Effector CD4-positive, alpha-beta T cell (primary cell): Measurements from ENCODE around the gene ORC4.

ENCODE experiments used
- DNase-seq: peaks from one replicate; pipeline ENCODE4 v3.0.0-alpha.2; 2020
- total RNA-seq: gene quantifications from one replicate; lab custom pipeline; 2026; lab: John Stamatoyannopoulos, UW

The ORC4 gene
- total RNA-seq, result 31.1 reads per million, percentile 57 among the genes with 10 or more reads in this experiment

DNA sequence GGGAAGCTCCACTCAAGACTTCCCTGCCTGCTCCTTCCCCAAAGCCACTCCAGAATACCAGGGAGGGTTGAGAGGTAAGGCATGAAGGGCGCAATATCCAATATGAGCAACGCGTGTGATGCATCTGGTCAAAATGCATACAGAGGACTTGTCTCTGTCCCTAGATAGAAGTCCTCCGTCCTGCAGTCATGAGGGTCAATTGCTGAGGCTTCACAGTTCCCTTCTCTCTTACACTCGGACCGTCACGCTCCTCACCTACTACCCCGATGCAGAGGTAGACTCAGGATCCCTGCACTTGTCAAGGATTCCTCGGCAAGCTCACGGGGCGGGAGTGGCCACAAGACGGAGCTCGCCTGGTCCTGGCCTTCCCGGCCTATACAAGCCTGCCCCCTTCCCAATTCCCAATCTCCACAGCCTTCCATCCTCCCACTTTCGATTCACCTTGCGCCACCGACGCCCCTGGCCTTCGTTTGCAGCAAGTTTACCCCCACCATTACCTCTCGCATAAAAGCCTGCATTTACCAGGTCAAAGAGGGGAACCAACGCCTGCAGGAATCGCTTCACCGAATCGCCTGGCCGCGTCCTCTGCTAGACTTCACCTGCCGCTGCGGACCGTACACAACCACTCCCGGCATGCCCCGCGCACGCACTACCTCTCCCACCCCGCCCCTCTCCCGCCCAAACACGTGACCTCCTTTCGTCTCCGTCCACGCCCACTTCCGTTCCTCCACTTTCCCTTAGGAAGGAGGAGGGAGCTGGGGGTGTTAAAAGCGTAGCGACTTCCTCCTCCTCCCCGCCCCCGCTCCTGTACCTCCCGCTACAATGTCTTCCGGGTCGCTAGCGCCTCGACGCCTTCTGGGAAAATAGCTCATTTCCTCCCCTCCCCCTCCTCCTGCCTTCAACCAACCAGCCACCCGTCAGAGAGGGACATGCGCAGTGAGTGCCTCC is at the start of gene ORC4:
Gene ORC4 (minus strand): TSS at position 627 of the 948 bp plus-strand sequence. CDS start 44,779 bp downstream, outside the sequence.
- DNase-seq, result peak; percentile 95

DNA sequence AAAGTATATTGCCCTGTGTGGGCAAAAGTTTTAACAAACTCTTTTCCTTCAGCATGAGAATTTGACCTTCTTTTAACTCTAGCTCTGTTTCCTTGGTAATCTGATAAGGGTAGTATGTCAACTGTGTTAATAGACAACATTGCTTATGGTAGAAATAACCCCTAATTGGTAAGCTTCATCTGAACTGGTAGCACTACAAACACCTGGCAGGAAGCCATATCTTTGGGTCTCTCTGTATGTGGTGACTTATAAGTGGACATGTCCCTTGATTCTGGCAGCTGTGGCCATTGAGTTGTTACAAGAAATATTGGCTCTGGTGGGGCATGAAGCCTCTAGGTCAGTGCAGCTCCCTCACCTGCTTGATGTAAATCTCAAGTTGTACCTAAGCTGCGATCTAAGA is 47.3 kb upstream of the ORC4 start:
- DNase-seq, result no peak

DNA sequence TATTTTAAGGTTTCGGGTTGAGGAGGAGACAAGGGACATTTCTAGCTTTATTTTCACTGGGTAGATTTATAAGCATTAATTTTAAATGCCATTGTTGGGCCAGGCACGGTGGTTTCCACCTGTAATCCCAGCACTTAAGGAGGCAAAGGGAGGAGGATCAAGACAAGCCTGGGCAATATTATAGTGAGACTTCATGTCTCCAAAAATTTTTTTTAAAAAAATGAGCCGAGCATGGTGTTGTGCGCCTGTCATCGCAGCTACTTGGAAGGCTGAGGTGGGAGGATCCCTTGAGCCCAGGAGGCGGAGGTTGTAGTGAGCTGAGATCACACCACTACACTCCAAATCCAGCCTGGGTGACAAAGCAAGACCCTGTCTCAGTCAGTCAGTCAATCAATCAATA is 45.4 kb upstream of the ORC4 start:
- no peak for DNase-seq

DNA sequence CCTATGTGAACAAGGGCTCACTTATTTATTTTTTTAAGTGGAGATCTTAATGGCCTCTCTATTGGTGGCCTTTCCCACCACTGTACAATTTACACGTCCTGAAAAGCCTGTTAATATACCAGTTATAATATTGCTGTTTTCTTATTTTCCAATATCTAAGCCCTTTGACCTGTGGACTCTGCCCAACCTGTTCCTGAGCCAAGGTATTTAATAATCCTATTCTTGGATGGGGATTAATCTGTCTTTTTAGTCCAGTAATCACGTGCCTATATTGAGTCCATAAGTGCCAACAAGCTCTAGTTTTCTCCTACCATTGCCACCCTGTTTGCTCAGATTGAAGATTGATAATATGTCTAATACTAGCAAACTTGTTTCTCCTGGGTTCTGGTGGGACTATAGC is 43.1 kb upstream of the ORC4 start:
- DNase-seq, result no peak

DNA sequence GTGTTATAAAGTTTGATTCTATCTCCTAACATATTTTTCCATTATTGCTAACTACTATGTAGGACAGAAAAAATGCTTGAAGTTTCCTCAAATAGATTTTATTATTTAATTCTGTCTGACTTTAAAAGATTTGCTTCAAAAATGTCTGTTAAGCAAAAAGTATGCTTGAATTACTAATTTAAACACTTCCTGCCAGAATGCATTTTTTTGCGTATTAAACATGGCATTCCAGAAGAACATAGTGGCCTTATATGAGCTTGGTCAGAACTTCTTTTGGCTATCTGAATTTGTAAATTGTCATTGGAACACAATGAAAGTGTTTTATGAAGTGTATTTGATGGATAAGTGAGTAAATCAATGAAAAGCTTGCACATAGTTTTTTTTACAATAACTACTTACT is 38.1 kb upstream of the ORC4 start:
- DNase-seq, result no peak

DNA sequence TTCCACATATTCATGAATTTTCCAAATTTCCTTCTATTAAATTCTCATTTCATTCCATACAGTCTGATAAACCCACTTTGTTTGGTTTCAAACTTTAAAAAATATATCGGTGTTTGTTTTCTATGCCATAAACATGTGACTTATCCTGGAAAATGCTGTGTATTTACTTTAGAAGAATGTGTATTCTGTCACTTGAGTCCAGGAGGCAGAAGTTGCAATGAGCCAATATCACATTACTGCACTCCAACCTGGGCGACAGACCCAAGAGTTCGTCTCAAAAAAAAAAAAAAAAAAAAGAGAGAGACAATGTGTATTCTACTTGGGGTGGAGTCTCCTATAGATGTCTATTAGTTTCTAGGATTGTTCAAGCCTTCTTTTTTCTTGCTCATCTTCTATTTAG is 32.1 kb upstream of the ORC4 start:
- no peak for DNase-seq

DNA sequence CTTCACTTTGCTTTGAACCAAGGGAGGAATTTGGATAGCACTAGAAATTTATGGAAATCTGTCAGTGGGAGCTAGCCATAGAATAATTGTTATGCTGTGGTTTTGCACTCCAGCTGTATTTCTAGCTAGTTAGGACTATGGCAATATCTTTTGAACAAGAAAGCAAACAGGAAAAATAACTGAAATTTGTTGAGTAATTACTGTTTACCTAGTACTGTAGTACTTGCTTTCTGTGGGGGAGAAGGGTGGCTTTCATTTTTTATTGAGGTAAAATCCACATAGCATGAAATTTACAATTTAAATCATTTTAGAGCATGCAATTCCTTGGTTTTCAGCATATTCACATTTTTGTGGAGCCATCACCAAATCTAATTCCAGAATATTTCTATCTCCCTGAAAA is 28.7 kb upstream of the ORC4 start:
- DNase-seq, result no peak

DNA sequence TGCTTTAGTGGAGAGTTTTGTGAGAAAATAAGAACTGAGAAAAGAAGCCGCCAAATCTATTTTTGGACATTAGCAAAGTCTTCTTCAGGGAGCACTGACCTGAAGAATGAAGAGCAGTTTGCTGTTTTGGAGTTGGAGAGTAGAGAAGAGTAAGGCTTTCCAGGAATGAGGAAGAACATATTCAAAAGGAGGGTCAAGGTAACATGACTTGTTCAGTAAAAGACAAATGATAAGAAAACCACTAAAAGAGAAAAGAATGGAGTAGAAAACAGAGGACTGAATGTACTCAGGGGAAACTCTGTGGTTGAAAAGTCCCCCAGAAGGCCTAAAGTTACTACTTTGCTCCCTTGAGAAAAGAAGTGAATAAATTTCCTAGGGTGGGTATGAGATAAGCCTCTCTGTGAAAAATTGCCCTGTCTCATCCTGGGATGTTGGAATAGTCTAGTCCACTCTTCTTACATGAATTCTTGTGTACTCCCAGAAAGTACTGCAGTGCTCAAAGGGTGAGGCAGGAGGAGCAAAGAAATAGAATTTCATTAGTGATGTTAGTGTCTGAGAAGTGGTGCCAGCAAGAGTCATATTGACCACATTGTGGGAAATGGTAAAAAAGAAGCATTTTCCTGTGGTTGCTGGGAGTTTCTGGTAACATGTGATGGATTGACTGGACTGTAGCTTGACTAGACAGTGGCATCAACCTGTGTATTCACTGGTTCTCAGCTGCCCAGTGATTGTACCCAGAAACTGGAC is 28.1 kb upstream of the ORC4 start:
- no peak for DNase-seq

DNA sequence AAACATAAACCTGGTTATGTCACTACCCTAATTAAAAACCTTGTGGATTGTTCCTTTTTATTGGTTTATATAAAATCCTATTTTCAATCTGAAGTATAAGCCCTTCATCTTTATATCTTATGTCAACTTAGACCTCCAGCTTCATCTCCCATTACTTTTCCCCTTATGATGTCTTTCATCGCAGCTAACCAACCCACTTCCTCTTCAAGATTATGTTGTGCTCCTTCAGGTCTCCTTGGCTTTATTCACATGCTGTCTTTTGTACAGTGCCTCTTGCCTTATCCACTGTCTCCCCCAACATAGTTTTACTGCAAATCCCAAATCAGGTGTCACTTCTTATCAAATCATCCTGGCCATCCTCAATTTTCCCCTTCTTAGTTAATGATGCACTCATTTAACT is 26.3 kb upstream of the ORC4 start:
- DNase-seq, result no peak

DNA sequence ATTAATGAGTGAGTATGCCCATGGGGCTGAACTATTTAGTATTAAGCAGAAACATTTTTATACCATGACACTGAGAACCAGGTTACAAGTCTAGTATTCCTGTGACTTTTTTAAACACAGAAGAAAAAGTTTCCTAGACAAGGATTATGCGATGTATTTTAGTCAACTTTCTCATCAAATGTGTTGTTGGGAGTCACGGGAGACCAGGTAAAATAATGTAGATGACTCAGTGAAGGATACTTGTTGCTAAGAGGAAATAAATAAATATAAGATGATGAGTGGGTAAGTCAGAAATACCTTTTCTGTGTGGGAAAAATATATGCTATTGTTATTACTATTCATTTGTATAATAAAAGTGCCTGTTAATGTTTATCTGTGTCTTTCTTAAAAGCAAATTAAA is 23.8 kb upstream of the ORC4 start:
- no peak for DNase-seq

DNA sequence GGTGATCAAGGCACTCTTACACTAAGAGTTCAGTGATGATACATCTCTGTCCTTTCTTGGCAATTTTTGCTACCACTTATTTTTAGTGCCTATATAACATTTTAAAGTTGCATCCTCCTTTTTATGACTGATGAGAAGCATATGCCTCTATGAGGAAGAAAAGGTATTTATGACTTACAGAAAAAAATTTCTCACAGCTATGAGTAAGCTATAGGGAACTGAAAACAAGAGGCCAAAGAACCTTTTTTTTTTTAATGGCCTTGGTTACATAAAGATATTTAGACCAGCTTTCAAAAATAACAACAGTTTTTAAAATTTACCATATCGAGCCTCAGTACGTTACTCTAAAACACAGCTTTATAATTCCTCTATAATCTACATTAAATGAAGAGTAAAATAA is 21.7 kb upstream of the ORC4 start:
- DNase-seq, result no peak

DNA sequence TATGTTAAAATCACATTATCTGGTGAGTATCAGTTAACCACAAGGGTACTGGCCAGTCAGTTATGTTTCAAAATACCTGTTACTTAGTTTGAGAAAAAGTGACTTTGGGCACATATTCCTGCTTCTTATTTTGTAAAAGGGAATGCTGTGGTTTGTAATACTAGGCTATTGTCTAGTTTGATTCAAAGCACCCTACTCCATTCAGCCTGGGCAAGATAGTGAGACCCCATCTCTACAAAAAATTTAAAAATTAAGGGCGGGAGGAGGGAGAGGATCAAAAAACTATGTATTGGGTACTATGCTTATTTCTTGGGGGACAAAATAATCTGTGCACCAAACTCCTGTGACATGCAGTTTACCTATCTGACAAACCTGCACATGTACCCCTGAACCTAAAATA is 19.2 kb upstream of the ORC4 start:
- no peak for DNase-seq

DNA sequence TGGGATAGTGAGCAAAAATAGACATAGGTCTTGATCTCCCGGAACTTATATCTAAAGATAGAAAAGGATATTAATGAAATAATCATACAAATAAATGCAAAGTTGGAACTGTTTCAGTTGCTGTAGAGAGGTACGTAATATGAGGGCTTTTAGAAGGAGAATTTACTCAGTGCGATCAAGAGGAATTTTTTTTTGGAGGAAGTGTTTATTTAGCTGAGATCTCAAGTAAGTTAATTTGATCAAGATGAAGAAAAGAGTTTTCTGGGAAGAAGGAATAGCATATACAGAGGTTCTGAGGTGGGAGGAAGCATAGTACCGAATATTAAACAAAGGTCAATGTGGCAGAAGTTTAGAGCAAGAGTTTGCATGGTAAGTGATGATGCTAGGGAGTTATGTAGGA is 11.7 kb upstream of the ORC4 start:
- no peak for DNase-seq

DNA sequence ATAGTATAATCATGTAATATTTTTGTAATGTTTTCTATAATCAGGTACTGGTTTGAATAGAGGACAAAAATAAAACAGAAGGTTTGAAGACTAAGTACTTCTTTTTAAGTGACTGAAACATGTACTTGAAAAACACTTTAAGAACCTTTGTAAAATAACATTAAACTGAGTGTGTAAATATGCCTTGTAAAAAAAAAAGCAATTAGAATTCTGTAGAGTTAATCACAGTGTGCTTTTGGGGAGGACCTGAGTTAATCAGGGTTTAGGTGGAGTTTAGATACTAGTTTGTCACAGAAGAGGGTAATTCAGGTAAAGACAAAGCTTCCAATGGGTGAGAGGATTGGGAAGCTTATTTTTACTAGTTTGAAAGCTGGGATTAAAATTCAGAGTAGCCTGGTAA is 10.6 kb upstream of the ORC4 start:
- DNase-seq, result no peak

DNA sequence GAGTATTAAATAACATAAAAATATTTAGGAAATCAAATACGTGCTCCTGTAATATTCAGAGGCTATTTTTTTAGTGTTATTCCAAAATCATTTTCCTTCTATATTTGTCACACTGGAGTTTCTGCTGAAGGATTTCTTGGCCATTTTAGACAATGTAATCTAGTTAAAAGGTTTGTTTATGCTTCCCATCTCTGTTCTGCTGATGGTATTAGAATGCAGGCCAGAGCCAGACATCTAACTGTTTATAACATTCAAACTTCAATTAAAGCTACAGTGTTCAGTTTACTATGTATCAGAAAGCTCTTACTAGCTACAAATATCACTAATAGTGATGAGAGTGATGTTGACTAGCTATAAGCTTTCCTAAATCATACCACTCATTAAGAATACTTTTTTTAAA is 8.2 kb upstream of the ORC4 start:
- no peak for DNase-seq

DNA sequence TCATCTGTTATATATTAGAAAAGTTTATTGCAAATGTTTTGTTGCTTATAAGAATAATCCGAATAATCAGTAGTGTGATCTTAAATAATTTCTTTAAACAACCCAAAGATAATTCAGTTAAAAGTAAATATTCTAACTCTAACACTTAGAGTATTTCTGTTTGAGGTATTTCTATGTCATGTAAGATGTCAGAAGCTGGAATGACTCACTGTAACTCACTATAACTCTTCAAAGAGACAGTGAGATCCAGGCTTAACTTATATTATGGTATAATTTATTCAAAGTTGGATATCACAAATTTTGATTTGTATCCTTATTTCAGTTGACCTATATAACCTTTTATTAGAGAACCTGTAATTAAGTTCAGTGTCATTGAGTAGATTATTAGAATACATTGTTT is 7.3 kb upstream of the ORC4 start:
- DNase-seq, result no peak

DNA sequence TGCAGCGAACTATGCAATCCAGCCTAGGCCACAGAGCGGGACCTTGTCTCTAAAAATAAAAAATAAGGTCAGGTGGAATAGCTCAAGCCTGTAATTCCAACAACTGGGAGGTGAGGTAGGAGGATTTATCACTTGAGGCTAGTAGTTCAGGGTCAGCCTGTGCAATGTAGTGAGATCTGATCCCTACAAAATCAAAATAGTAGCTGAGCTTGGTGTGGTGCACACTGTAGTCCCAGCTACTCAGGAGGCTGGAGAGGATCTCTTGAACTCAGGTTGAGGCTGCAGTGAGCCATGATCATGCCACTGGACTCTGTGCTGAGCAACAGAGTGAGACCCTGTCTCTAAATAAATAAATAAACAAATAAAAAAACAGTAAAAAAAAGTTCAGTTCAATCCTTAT is 6.0 kb upstream of the ORC4 start:
- DNase-seq, result no peak

DNA sequence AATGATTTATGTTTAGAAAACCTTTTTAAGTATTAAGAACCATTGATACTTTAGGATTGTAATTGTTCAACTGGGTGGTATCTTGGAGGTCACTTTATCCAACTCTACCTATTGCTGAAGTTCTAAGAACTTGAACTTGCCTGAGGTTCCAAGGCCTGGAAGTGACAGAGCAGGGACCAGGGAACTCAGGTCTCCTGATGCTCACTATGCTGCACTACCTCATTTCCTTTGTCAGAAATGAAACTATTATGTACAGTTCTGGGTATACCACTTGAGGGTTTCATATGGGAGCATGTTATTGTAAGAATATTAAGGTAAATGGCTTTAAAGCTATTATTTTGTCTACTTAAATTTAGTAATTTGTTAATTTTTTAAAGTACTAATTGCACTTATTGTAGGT is 3.3 kb upstream of the ORC4 start:
- no peak for DNase-seq

DNA sequence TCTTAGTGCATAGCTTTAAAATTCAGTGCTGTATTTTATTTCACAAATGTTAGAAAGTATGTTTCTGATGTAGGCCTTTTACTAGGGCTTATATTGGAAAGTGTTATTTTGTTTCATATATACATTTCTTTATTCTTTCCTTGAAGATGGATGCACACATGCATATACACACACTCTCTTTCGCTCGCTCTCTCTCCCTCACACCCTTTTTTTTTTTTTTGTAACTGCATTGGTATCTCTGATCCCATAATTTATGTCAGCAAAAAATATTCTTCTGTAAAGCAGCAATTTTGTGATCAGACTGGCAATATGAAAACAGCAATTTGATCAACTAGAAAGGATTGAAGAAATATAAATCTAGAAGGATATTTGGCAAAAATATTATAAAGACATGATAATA is 2.3 kb upstream of the ORC4 start:
- DNase-seq, result no peak

DNA sequence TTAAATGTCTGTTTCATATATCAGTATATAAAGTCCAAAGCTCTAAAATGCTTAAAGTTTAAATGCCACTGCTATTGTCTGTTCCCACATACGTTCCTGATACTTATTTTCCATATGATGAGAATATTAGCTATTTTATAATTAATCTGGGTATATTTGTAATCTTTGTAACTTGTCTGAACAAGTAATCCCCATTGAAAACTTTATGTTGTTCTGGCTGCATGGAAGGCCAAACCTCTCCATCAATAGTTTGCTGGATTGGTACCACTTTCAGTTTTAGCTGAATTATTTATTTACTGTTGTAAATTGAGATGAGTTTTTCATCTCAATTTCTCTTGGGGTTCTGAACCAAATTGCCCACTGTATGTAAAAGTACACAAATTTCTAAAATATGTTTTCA is 1.8 kb upstream of the ORC4 start:
- no peak for DNase-seq

DNA sequence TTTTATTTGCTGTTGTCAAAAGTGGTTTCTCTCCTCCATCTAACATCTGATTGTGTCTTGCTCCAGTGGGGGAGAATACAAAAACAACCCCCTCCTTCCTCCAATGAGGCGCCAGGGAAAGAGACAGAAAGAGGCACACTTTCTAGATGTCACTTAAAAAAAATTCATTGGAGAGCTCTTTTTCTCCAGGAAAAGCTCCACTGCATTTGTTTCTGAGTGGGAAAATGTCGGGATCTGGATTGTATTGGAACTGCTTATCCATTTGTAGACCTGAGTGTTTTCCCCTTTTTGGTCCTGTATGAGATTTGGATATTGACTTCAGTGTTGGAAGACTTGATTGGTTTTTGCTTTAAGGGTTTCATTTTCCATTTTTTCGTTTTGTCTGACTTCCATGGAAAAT is 1.3 kb upstream of the ORC4 start:
- no peak for DNase-seq

DNA sequence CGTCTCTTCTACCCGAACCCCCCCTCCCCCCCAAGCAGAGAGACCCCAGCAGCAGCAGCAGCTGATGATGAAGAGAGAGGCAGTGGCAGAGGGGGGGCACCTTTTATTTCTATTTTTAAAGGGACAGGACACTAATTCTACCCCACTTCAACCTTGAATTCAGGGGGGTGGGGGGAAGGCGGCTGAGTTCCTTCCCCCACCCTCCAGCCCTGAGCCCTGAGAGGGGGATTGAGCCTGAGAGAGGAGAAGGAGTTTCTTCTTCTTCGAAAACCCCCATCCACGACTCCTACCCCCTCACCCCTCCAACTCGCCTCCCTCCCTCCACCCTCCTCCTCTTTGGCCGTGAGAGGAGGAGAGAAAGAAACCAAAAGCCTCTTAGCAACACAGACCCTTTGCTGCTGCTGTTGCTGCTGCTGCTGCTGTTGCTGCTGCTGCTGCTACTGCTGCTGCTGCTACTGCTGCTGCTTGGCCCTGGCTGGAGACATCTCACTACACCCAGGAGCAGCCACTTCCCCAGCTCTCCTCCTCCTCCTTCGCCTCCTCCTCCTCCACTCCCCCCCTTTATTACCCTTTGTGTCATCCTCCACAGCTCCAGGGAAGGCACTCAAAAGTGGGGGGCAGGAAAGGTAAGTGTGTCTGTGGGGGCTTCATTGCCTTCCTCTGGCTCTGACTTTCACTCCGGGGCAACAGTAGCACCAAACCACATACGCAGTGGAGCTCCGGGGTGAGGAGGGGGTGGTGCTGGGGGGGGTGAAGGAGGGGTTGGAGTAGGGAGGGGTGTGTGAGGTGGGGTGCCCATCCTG is 723 bp upstream of the ORC4 start, which contains the start of gene MBD5:
Gene MBD5 (plus strand): TSS at position 33 of the 803 bp plus-strand sequence.
- peak; percentile 42 for DNase-seq

DNA sequence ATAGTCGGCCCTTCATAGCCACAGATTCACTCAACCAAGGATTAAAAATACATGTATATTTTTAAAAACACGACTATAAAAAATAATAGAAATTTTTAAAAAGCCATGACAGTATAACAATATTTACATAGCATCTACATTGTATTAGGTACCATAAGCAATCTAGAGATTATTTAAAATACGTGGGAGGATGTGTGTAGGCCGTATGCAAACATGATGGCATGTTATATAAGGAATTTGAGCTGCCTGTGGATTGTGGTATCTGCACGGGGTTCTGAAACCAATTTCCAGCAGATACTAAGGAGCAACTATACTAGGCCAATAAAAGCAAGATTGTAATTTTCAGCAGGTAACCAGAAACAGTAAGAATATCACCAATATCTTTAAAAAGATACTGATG is 5.9 kb downstream of the ORC4 start:
- DNase-seq, result no peak
